Natural killer cell (primary cell): ENCODE results near the gene NRP2. TPM values are rescaled to one million over a fixed set of nuclear protein-coding genes. Genes with fewer than 3 reads are reported as not detected.

ENCODE experiments used
- ATAC-seq, 3 donors: fragments of 150-1000 bp in 2 of 3; fragments of 200-7000 bp in 1 of 3; cut with Tn5 transposase; 1 replicate in 1 of 3; 2 replicates in 2 of 3; pipeline ENCODE4 v1.10.0; 2021; ENCODE audit warnings: mild to moderate bottlenecking in 2 of 3, moderate library complexity in 2 of 3
- DNase-seq, 2 donors: peaks; one replicate each; pipeline versions ENCODE4 v3.0.0 to v3.0.0-alpha.2; 2013 to 2021; ENCODE audit warnings: mixed read lengths in 1 of 2
- H3K27ac ChIP-seq: one replicate; pipeline ENCODE4 v1.5.1; 2013; ENCODE audit warnings: mild to moderate bottlenecking, low read length
- H3K27me3 ChIP-seq: one replicate; pipeline ENCODE4 v1.6.1; 2013; ENCODE audit warnings: low read length; ENCODE audit not compliant: control insufficient read depth, insufficient read depth
- H3K36me3 ChIP-seq: one replicate; pipeline ENCODE4 v1.6.1; 2013; ENCODE audit warnings: low read length; ENCODE audit not compliant: control insufficient read depth, insufficient read depth
- H3K4me1 ChIP-seq: one replicate; pipeline ENCODE4 v1.6.1; 2013; ENCODE audit warnings: low read length; ENCODE audit not compliant: control insufficient read depth, insufficient read depth
- H3K4me3 ChIP-seq: one replicate; pipeline ENCODE4 v1.5.1; 2013; ENCODE audit warnings: low read length
- H3K9me3 ChIP-seq: one replicate; pipeline ENCODE4 v1.6.1; 2013; ENCODE audit warnings: low read length; ENCODE audit not compliant: control insufficient read depth, insufficient read depth
- H3K27ac Mint-ChIP-seq, 2 donors: one replicate each; pipeline ENCODE4 v1.8.0; 2022; ENCODE audit warnings: mild to moderate bottlenecking in 2 of 2, mixed read lengths in 2 of 2, moderate library complexity in 1 of 2
- H3K27me3 Mint-ChIP-seq, 2 donors: one replicate each; pipeline ENCODE4 v1.8.0; 2022; ENCODE audit warnings: low read depth in 2 of 2, mixed read lengths in 2 of 2
- H3K36me3 Mint-ChIP-seq: one replicate; pipeline ENCODE4 v1.8.0; 2022; ENCODE audit warnings: mixed read lengths
- H3K4me1 Mint-ChIP-seq, 2 donors: one replicate each; pipeline ENCODE4 v1.8.0; 2022; ENCODE audit warnings: mixed read lengths in 2 of 2
- H3K4me3 Mint-ChIP-seq: one replicate; pipeline ENCODE4 v1.8.0; 2022; ENCODE audit warnings: mild to moderate bottlenecking, moderate library complexity, mixed read lengths
- H3K9me3 Mint-ChIP-seq, 2 donors: one replicate each; pipeline ENCODE4 v1.8.0; 2022; ENCODE audit warnings: mixed read lengths in 2 of 2
- WGBS: methylation state at CpG from one replicate; pipeline ENCODE4 v1.1.7; 2013; ENCODE audit warnings: missing lambda C conversion rate; ENCODE audit not compliant: insufficient coverage; 5-methylcytosine and 5-hydroxymethylcytosine counted together
- intact Hi-C: fragments of 100-400 bp; cut with micrococcal nuclease; formaldehyde crosslinking; loops from one replicate; pipeline ENCODE4 v1.14.2; 2022
- total RNA-seq, 4 donors: library from RNA; stranded (reverse); fragments of 120-200 nt in 1 of 4; gene quantifications; one replicate each; pipeline versions ENCODE4 v1.2.3 to v1.2.4, GENCODE V29; 2013 to 2022
- TF ChIP-seq, protein P1 (sequence below): fragments of 200-600 bp; IDR thresholded peaks from one replicate; pipeline ENCODE4 v1.8.0; 2022; ENCODE audit warnings: antibody characterized with exemption

NRP2 gene
- total RNA-seq, 3 donors from 2014 or later (not counting 1 experiment from before 2014, with no cell fraction given) = 0.40 TPM; not detected in 2

GRCh38 chr2:205738117-205738968 is 56.0 kb downstream of the NRP2 start:
- TF ChIP-seq, protein P1, sequence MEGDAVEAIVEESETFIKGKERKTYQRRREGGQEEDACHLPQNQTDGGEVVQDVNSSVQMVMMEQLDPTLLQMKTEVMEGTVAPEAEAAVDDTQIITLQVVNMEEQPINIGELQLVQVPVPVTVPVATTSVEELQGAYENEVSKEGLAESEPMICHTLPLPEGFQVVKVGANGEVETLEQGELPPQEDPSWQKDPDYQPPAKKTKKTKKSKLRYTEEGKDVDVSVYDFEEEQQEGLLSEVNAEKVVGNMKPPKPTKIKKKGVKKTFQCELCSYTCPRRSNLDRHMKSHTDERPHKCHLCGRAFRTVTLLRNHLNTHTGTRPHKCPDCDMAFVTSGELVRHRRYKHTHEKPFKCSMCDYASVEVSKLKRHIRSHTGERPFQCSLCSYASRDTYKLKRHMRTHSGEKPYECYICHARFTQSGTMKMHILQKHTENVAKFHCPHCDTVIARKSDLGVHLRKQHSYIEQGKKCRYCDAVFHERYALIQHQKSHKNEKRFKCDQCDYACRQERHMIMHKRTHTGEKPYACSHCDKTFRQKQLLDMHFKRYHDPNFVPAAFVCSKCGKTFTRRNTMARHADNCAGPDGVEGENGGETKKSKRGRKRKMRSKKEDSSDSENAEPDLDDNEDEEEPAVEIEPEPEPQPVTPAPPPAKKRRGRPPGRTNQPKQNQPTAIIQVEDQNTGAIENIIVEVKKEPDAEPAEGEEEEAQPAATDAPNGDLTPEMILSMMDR = no peak
- no peak overlapping the region for H3K4me3 ChIP-seq
- H3K4me1 ChIP-seq = no peaks in the 10 kb centered on the region
- Mint-ChIP-seq H3K36me3 (no peaks in the 10 kb centered on the region), H3K27ac (no peak overlapping the region), H3K4me3 (no peak overlapping the region), H3K4me1 (no peaks in the 10 kb centered on the region), H3K9me3 (no peaks in the 10 kb centered on the region), H3K27me3 (peaks cover 6 to 27% of the 10 kb centered on the region in 2 donors)
- intact Hi-C loops = no loop called here
- DNase-seq = no peak
- H3K27ac ChIP-seq = no peak overlapping the region
- H3K27me3 ChIP-seq = no peaks in the 10 kb centered on the region
- H3K9me3 ChIP-seq = no peaks in the 10 kb centered on the region
- WGBS = 87% methylated on average over 15 of the region's 15 CpGs
- no peak for ATAC-seq
- H3K36me3 ChIP-seq = no peaks in the 10 kb centered on the region

DNA sequence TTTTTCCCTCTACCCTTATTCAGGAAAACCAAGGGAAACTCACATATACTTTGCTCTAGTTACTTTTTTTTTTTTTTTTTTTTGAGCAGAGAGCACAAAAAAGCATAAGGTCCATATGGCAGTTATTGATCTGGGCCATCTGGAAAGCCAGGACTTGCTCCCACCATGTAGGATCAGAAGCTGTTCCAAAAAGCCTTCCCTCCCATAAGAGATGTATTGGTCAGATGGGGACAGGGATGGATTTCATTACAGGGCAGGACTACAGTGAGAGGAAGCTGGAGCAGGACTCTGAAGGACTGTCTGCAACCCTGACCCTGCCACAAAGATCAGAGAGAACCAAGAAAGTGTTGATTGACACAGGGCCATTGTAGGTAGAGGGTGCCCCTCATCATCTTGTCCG is 57.3 kb downstream of the NRP2 start:
- no peaks in the 10 kb centered on the region for H3K4me1 Mint-ChIP-seq
- H3K4me3 Mint-ChIP-seq = no peak overlapping the region
- intact Hi-C loops = no loop called here
- Histone ChIP-seq H3K36me3 (no peaks in the 10 kb centered on the region), H3K9me3 (no peaks in the 10 kb centered on the region), H3K4me3 (no peak overlapping the region), H3K4me1 (no peaks in the 10 kb centered on the region), H3K27me3 (no peaks in the 10 kb centered on the region), H3K27ac (no peak overlapping the region)
- no peak for ATAC-seq
- TF ChIP-seq, protein P1 = no peak
- DNase-seq = no peak
- H3K27me3 Mint-ChIP-seq = peaks cover 3 to 27% of the 10 kb centered on the region in 2 donors
- no peaks in the 10 kb centered on the region for H3K36me3 Mint-ChIP-seq
- H3K9me3 Mint-ChIP-seq = no peaks in the 10 kb centered on the region
- WGBS = 95% methylated on average over 1 of the region's 1 CpG
- no peak overlapping the region for H3K27ac Mint-ChIP-seq

GRCh38 chr2:205740381-205740780 is 58.1 kb downstream of the NRP2 start:
- ATAC-seq (no peak), DNase-seq (no peak)
- H3K4me1 Mint-ChIP-seq = no peaks in the 10 kb centered on the region
- Histone ChIP-seq H3K4me3 (no peak overlapping the region), H3K4me1 (no peaks in the 10 kb centered on the region), H3K36me3 (no peaks in the 10 kb centered on the region), H3K27ac (no peak overlapping the region), H3K27me3 (no peaks in the 10 kb centered on the region), H3K9me3 (no peaks in the 10 kb centered on the region)
- no peak overlapping the region for H3K27ac Mint-ChIP-seq
- 91% methylated on average over 8 of the region's 8 CpGs for WGBS
- H3K36me3 Mint-ChIP-seq = no peaks in the 10 kb centered on the region
- intact Hi-C loops = no loop called here
- H3K27me3 Mint-ChIP-seq = peaks cover 3 to 27% of the 10 kb centered on the region in 2 donors
- no peaks in the 10 kb centered on the region for H3K9me3 Mint-ChIP-seq
- TF ChIP-seq, protein P1 = no peak
- no peak overlapping the region for H3K4me3 Mint-ChIP-seq
